Esophagus muscularis mucosa (tissue), 4 donors: ENCODE data around the gene ST7L.

Experiments
- EP300 ChIP-seq: sonication (generic); formaldehyde crosslinking; IDR thresholded peaks from one replicate; pipeline ENCODE4 v1.6.1; 2017; ENCODE audit warnings: antibody characterized with exemption
- POLR2AphosphoS5 ChIP-seq, 2 donors: sonication (generic); formaldehyde crosslinking; IDR thresholded peaks; one replicate each; pipeline ENCODE4 v1.6.1; 2017; ENCODE audit warnings: antibody characterized with exemption in 2 of 2
- TF ChIP-seq, protein P1 (sequence below), 3 experiments: fragments of 200-600 bp in 2 of 3; fragments of 450-650 bp in 1 of 3; sonication (generic) in 2 of 3; IDR thresholded peaks; one replicate each; pipeline ENCODE4 v1.5.1; 2017 to 2019; ENCODE audit warnings: antibody characterized with exemption in 3 of 3, mild to moderate bottlenecking in 2 of 3, moderate library complexity in 1 of 3

DNA sequence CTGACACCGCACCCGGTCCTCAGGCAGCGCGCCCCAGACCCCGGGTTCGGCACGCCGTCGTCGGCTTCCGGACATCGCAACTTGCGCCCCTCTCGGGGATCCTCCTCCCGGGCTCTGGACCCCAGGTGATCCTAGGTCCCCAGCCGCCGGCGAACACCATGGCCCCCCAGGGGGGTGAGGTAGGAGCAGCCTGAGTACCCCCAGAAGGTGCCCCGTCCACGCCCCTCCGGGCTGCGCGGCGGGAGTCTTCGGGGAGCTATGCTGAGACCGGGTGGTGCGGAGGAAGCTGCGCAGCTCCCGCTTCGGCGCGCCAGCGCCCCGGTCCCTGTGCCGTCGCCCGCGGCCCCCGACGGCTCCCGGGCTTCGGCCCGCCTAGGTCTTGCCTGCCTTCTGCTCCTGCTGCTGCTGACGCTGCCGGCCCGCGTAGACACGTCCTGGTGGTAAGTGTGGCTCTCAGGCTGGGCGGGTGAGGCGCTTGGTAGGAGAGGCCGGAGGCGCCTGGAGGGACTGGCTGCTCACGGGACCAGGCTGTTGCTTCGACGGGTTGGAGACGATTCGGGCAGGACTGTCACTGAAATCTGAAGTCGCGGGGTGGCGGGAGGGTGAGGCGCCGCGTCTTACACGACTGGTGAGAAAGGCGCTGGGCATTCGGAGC lies 109.8 kb downstream of the ST7L start:
- TF ChIP-seq EP300, result no peak
- no peak for TF ChIP-seq POLR2AphosphoS5 (IDR thresholded peaks at IDR 0.05)
- TF ChIP-seq, protein P1, sequence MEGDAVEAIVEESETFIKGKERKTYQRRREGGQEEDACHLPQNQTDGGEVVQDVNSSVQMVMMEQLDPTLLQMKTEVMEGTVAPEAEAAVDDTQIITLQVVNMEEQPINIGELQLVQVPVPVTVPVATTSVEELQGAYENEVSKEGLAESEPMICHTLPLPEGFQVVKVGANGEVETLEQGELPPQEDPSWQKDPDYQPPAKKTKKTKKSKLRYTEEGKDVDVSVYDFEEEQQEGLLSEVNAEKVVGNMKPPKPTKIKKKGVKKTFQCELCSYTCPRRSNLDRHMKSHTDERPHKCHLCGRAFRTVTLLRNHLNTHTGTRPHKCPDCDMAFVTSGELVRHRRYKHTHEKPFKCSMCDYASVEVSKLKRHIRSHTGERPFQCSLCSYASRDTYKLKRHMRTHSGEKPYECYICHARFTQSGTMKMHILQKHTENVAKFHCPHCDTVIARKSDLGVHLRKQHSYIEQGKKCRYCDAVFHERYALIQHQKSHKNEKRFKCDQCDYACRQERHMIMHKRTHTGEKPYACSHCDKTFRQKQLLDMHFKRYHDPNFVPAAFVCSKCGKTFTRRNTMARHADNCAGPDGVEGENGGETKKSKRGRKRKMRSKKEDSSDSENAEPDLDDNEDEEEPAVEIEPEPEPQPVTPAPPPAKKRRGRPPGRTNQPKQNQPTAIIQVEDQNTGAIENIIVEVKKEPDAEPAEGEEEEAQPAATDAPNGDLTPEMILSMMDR (IDR thresholded peaks at IDR 0.05), result no peak
